WI38 (cell line): ENCODE data around the gene CABP2.

Experiments used
- H3K4me3 ChIP-seq: 2 replicates; pipeline ENCODE4 v1.5.1; 2011; ENCODE audit warnings: low read depth, mild to moderate bottlenecking, control low read depth, low read length
- CTCF ChIP-seq: IDR thresholded peaks from 2 replicates; pipeline ENCODE4 v1.5.1; 2012; ENCODE audit warnings: low read depth, mild to moderate bottlenecking, control low read depth, low read length

CABP2 gene

GRCh38 chr11:67544616-67545242, 21.5 kb upstream of the CABP2 start:
- TF ChIP-seq CTCF: no peak
- no peak overlapping the region for H3K4me3 ChIP-seq

GRCh38 chr11:67543585-67543984, 20.3 kb upstream of the CABP2 start:
- TF ChIP-seq CTCF: no peak
- no peak overlapping the region for H3K4me3 ChIP-seq

GRCh38 chr11:67542971-67543370, 19.7 kb upstream of the CABP2 start:
- no peak overlapping the region for H3K4me3 ChIP-seq
- TF ChIP-seq CTCF: no peak

GRCh38 chr11:67542169-67542568, 18.9 kb upstream of the CABP2 start:
- TF ChIP-seq CTCF: no peak
- no peak overlapping the region for H3K4me3 ChIP-seq

- H3K4me3 ChIP-seq: no peak overlapping the region
Measured at GRCh38 chr11:67541198-67541597, 18.0 kb upstream of the CABP2 start.

GRCh38 chr11:67539550-67539949, 16.3 kb upstream of the CABP2 start:
- TF ChIP-seq CTCF: no peak
- H3K4me3 ChIP-seq: no peak overlapping the region

More at GRCh38 chr11:67541198-67541597, 18.0 kb upstream of the CABP2 start:
- TF ChIP-seq CTCF: no peak

GRCh38 chr11:67538823-67539505, 15.7 kb upstream of the CABP2 start:
- H3K4me3 ChIP-seq: no peak overlapping the region
- no peak for TF ChIP-seq CTCF
